ENCODE measurements around the gene TCAIM.
"Not testable (repeated sequence)": the region's sequence is repeated elsewhere in the genome, so short reads cannot be mapped to it uniquely, and the experiment has no call there.

TCAIM gene

DNA sequence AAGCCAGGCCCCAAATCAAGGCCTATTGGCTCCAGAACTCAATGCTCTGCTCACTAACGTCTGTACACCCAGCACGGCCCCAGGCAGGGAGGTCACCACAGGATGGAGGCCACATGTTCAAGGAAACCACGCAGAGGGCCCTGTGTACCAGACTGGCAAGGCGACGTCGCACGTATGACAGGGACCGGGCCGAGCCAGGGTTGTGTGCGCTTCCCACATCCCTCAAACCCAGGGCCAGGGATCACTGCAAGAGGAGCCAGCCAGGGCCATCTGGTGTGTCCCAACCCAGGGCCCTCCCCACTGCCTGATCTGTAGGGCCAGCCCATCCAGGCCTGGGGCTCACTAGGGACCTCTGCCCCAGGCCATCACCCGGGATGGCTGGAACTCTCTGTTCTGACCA is 76.9 kb downstream of the TCAIM start:
- H3K27ac ChIP-seq, result no peak overlapping the region
- TF ChIP-seq, protein P1, sequence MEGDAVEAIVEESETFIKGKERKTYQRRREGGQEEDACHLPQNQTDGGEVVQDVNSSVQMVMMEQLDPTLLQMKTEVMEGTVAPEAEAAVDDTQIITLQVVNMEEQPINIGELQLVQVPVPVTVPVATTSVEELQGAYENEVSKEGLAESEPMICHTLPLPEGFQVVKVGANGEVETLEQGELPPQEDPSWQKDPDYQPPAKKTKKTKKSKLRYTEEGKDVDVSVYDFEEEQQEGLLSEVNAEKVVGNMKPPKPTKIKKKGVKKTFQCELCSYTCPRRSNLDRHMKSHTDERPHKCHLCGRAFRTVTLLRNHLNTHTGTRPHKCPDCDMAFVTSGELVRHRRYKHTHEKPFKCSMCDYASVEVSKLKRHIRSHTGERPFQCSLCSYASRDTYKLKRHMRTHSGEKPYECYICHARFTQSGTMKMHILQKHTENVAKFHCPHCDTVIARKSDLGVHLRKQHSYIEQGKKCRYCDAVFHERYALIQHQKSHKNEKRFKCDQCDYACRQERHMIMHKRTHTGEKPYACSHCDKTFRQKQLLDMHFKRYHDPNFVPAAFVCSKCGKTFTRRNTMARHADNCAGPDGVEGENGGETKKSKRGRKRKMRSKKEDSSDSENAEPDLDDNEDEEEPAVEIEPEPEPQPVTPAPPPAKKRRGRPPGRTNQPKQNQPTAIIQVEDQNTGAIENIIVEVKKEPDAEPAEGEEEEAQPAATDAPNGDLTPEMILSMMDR (IDR thresholded peaks at IDR 0.05), result no peak
- no peak for TF ChIP-seq ZFX (IDR thresholded peaks at IDR 0.05; ENCODE audit: borderline replicate concordance)

DNA sequence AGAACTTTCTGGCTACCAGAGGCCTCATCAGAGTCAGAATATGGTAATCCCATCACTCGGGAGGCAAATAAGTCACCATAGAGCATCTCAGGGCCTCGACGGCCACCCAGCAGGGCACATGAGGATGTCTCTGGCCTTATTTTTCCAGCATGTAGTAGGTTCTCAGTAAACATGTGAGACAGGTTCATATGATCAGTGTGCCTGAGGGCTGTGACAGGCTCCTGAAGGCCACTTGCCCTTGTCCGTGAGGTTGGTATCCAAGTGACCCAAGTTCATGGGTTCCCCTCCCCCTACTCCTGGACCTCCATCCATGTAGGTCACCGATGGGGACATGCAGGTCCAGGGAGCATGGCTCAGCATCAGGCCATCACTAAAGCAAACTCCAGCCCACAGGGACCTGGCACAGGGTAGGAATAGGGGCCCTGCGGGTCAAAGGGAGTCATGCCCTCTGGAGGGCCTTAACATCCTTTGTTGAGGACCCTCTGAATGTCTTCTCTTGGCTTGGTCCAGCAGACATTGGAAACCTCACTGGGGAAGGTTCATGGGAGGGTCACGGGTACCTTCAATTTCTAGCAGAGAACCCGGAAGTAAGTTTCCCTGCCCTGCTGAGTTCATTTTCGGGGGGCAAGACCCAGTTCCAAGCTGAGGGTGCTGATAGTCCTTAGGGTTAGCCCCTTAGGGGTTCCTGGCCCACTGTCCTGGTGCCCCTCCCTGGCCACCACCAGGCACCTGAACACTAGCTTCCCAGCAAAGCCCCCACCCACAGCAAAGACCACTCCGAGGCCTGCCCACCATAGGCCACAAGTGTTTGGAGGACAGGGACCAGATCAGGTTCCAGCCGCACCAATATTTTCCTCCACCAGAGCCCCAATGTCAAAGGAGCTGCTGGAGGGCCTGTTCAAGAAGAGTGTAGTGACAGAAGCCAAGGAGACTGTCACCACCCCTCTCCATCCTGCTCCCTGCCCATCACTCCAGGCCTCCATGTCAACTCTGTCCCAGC is 77.8 kb downstream of the TCAIM start:
- no peak overlapping the region for H3K27ac ChIP-seq
- TF ChIP-seq ZFX (IDR thresholded peaks at IDR 0.05; ENCODE audit: borderline replicate concordance), result no peak
- TF ChIP-seq, protein P1 (IDR thresholded peaks at IDR 0.05), result no peak

GRCh38 chr3:44418118-44418517 is 79.6 kb downstream of the TCAIM start:
- not testable (repeated sequence) for H3K27ac ChIP-seq

DNA sequence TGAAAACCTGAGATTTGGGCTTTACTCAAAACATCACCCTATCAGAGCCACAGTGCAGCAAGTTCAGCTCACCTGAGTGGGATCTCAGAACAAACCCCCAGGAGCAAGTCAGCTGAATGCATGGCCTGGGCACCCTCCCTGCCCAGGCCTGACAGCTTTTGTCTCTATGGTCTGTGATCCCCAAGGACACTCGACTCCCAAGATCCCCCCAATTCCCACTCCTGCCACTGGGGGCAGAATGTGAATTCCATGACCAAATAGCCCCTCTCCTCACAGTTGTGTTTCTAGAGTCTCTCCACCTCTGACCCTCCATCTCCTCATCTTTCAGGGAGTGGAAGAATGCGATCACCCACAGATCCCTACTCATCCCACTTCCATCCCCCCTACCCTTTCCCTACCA is 80.0 kb downstream of the TCAIM start:
- no peak overlapping the region for H3K27ac ChIP-seq
- TF ChIP-seq, protein P1 (IDR thresholded peaks at IDR 0.05), result no peak

DNA sequence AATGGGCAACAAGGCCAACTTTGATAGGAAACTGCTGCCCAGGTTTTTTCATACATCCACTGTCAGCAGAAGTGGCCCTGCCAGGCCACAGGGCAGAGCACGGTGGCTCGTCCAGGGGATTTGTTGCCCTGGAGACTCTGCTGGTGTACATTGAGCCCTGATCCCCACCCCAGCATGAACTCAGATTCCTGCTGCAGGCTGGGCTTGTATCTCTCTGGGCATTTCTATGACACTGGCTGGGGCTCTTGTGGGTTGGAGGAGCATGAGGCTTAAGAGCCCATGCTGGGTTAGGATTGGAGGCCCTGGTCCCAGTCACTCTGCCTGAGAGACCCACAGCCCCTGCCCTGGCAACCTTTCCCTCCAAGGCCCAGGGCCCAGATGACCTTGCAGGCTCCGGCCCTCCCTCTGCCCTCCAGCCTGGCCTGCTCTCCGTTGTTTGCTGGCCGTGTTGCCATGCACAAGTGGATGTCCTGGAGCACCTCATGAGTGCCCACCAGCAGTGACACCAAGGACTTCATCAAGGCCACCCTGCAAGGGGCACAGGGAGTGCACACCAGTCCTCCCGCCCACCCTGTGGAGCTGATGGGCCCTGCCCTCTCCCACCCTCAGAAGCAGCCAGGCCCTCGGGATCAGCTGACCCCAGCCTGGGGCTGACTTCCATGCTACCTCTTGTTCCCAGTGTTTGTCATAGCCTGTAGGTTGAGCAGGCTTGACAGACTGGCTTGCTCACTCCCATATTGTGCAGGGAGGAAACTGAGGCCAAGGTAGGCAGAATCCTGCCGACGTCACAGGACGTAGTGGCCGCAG is 80.8 kb downstream of the TCAIM start:
- TF ChIP-seq, protein P1 (IDR thresholded peaks at IDR 0.05), result no peak
- H3K27ac ChIP-seq, result no peak overlapping the region

DNA sequence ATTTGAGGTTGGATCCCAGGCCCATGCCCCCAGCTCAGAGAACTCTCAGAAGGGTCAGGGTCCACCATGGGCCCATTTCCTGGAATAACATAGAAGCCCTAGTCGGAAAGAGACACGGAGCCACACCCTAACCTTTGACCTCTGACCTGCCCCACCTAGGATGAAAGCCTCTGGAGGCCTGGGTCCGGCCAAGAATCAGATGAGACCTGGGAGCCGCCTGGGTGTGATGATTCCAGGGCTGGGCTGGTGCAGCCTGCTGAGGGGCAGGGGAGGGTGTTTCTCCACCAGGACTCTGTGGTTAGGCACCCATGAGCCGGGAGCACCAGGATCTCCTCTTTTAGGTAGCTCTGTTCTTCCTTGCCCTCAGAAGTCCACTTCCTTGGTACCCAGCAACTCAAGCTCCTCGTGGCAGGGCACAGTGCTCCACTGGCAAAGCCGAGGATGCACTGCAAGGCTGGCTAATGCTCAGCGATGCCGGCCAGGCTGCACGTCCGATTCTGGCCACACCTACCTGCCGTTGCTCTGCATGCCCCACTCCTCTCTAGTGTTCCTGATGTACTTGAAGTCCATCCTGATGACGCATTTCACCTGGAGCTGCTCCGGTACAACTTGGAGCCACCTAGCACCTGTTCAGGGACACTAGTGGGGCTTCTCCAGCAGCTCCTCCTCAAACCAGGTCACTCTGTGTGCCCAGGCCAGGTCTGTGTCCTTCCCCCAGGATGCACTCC is 81.5 kb downstream of the TCAIM start:
- TF ChIP-seq, protein P1 (IDR thresholded peaks at IDR 0.05), result no peak
- TF ChIP-seq ZFX (IDR thresholded peaks at IDR 0.05; ENCODE audit: borderline replicate concordance), result no peak
- H3K27ac ChIP-seq, result no peak overlapping the region

DNA sequence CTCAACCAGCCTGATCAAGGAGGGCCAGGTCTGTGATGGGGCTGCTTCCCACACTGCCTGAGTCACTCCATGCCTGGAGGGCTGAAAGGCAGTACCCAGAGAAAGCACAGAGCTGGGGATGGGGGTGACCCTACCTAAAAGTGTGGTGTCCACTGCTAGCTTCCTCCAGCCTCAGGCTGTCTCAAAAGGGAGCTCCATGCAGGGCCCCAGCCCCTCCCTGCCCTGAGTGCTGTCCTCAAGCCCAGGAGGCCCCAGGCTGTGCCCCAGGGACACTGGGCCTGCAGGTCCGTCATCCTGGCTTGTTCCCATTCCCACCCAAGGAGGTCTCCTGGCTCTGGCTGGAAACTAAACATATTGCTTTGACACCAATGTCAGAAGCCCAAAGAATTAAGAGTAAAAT is 82.1 kb downstream of the TCAIM start:
- no peak overlapping the region for H3K27ac ChIP-seq
- TF ChIP-seq, protein P1 (IDR thresholded peaks at IDR 0.05), result no peak
- no peak for TF ChIP-seq ZFX (IDR thresholded peaks at IDR 0.05; ENCODE audit: borderline replicate concordance)
